Measurements from ENCODE around the gene SMIM1. TPM values are rescaled to one million over a fixed set of nuclear protein-coding genes. Genes with fewer than 3 reads are reported as not detected.
"Not testable (repeated sequence)": the region's sequence is repeated elsewhere in the genome, so short reads cannot be mapped to it uniquely, and the experiment has no call there.

Gene SMIM1
- total RNA-seq, 1 experiment from 2014 or later = 20.1 TPM

- DNase-seq (ENCODE audit: low spot score); in situ Hi-C loops (cut with HindIII; ENCODE audit: low sequenced_read_pairs): not testable (repeated sequence)
Measured at GRCh38 chr1:3810149-3810761, 37.7 kb downstream of the SMIM1 start.

DNA sequence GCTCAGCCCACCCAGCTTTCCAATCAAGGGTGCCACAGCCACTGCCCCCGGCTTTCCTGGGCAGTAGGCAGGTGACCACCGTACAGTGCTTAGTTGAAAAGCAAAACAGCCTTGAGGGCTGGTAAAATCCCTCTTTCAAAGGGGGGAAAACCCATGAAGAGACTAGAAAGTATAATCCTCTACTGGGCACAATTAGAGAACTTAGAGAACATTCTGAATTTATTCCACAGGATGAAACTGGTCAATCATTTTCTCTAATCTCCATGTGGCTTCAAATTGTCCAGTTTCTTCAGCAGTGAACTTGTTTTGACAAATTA is 39.0 kb downstream of the SMIM1 start:
- no peak for DNase-seq (ENCODE audit: low spot score)
- in situ Hi-C loops (cut with HindIII; ENCODE audit: low sequenced_read_pairs) = no loop called here

GRCh38 chr1:3814065-3814464 is 41.5 kb downstream of the SMIM1 start:
- no peak for DNase-seq (ENCODE audit: low spot score)
- in situ Hi-C loops (cut with HindIII; ENCODE audit: low sequenced_read_pairs) = no loop called here

GRCh38 chr1:3814771-3815561 is 42.4 kb downstream of the SMIM1 start:
- in situ Hi-C loops (cut with HindIII; ENCODE audit: low sequenced_read_pairs) = no loop called here
- DNase-seq (ENCODE audit: low spot score) = no peak

- in situ Hi-C loops (cut with HindIII; ENCODE audit: low sequenced_read_pairs) = no loop called here
- DNase-seq (ENCODE audit: low spot score) = peak; percentile 72
Measured at GRCh38 chr1:3816331-3817137, 44.0 kb downstream of the SMIM1 start.

GRCh38 chr1:3817138-3817740 is 44.7 kb downstream of the SMIM1 start:
- DNase-seq (ENCODE audit: low spot score) = no peak
- in situ Hi-C loops (cut with HindIII; ENCODE audit: low sequenced_read_pairs) = no loop called here

DNA sequence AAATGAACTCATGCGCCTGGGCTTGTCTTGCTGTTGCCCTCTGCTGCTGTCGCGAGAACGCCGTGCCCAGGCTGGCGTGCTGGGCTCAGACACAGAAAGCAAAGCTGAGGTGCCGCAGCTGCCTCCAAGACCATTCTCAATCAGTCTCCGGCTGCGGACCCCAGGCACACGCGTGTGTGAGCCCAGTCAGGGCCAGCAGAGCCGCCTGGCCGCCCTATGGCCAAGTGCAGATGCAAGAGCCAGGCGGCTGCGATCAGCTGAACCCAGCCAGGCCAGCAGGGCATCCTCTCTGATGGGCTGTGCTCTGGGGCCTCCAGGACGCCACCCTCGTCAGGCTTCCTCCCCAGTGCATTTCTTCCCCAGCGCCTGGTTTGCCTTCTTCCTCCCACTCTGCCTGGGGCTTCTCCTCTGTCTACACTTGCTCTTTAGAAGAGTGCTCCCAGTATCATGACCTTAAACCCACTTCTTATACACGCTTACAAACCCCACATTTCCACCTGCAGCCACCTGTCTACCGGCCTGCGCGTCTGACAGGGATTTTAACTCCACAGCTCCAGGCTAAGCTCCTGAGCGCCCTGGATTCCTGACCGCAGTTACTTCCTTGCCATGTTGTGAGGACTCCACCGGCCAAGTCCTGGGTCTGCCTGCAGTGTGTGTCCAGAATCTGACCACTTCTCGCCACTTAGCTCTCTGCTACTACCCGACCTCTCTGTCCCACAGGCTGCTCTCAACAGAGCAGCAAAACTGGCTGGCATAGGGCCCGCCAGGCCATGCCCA is 45.5 kb downstream of the SMIM1 start:
- in situ Hi-C loops (cut with HindIII; ENCODE audit: low sequenced_read_pairs) = no loop called here
- no peak for DNase-seq (ENCODE audit: low spot score)

- DNase-seq (ENCODE audit: low spot score) = no peak
- in situ Hi-C loops (cut with HindIII; ENCODE audit: low sequenced_read_pairs) = no loop called here
Measured at GRCh38 chr1:3819771-3820200, 47.2 kb downstream of the SMIM1 start.

GRCh38 chr1:3820316-3820715 is 47.8 kb downstream of the SMIM1 start:
- in situ Hi-C loops (cut with HindIII; ENCODE audit: low sequenced_read_pairs) = no loop called here
- DNase-seq (ENCODE audit: low spot score) = no peak

DNA sequence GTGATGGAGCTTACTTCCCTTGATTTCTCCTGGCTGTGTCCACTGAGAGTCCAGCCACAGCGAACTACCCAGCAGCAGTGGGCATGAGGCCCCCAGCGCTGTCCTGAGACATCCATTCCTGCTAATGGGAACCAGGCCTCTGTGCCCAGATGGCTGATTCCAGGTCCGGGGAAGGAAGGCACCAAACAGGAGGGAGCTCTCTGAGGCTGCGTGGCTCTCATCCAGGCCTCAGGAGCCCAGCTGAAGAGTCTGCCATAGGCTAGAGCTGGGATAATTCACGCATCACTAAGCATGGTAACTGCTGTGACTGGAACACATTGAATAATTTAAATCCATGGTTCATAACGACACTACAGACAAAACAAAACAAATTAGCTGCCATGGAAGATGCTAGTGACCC is 48.5 kb downstream of the SMIM1 start:
- in situ Hi-C loops (cut with HindIII; ENCODE audit: low sequenced_read_pairs) = no loop called here
- DNase-seq (ENCODE audit: low spot score) = peak; percentile 96

GRCh38 chr1:3821447-3821846 is 48.9 kb downstream of the SMIM1 start:
- DNase-seq (ENCODE audit: low spot score) = no peak
- in situ Hi-C loops (cut with HindIII; ENCODE audit: low sequenced_read_pairs) = no loop called here

GRCh38 chr1:3821908-3822307 is 49.4 kb downstream of the SMIM1 start:
- DNase-seq (ENCODE audit: low spot score) = no peak
- in situ Hi-C loops (cut with HindIII; ENCODE audit: low sequenced_read_pairs) = no loop called here

- DNase-seq (ENCODE audit: low spot score) = no peak
- in situ Hi-C loops (cut with HindIII; ENCODE audit: low sequenced_read_pairs) = no loop called here
Measured at GRCh38 chr1:3822421-3822820, 49.9 kb downstream of the SMIM1 start.

DNA sequence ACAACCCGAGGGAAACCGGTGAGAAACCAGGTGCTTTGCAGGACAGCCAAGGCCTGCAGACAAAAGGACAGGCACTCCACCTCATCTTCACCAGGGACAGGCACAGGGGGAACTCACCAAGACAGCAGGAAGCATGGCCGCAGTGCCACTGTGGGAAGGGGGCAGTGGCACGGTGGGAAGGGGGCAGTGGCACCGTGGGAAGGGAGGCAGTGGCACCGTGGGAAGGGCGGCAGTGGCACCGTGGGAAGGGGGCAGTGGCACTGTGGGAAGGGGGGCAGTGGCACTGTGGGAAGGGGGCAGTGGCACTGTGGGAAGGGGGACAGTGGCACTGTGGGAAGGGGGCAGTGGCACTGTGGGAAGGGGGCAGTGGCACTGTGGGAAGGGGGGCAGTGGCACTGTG is 52.1 kb downstream of the SMIM1 start:
- in situ Hi-C loops (cut with HindIII; ENCODE audit: low sequenced_read_pairs) = no loop called here
- no peak for DNase-seq (ENCODE audit: low spot score)

- DNase-seq (ENCODE audit: low spot score) = no peak
- in situ Hi-C loops (cut with HindIII; ENCODE audit: low sequenced_read_pairs) = no loop called here
Measured at GRCh38 chr1:3825356-3825755, 52.8 kb downstream of the SMIM1 start.
